ENCODE data around the gene CTRB2. TPM values are rescaled to one million over a fixed set of nuclear protein-coding genes. Genes with fewer than 3 reads are reported as not detected.

The CTRB2 gene
- total RNA-seq, 2 experiments from 2014 or later: not detected

DNA sequence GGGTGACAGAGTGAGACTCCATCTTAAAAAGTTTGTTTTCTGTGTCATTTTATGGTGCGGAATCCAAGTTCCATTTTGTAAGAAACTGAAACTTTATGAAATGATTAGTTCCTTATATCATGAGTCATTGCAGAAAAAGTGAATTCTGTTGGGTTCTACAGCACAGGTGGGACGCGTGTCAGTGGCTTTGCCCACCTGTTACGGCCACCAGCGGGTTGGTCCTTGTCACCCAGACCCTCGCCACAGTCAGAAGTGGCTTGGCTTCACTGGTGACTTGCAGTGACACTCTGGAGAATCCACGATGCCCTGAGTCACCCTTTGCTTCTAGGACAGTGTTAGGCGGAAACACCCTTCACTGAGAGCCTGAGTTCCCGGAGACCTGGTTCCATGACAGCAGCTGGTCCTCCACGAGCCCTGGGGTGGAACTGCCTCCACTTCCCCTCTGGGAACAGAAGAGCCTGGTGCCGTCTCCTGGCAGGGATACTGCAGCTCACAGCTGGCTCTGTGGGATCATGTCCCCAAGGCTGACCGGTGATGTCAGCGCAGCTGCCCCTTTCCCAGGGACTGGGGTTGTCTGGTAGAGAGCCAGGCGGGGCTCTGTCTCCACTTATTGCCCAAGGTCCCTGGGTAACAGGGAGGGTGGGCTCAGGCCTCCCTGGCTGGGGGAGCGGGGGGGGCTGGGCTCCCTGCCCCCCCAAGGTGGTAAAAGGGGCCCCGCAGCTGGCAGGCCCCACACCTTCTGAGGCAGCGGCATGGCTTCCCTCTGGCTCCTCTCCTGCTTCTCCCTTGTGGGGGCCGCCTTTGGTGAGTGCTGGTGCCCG lies 11.5 kb upstream of the CTRB2 start, which contains the start of gene CTRB1:
TSS of gene CTRB1 (plus strand) at position 733 of the 821 bp plus-strand sequence. CDS start at position 753, 20 bp downstream.
- TF ChIP-seq, protein P1, sequence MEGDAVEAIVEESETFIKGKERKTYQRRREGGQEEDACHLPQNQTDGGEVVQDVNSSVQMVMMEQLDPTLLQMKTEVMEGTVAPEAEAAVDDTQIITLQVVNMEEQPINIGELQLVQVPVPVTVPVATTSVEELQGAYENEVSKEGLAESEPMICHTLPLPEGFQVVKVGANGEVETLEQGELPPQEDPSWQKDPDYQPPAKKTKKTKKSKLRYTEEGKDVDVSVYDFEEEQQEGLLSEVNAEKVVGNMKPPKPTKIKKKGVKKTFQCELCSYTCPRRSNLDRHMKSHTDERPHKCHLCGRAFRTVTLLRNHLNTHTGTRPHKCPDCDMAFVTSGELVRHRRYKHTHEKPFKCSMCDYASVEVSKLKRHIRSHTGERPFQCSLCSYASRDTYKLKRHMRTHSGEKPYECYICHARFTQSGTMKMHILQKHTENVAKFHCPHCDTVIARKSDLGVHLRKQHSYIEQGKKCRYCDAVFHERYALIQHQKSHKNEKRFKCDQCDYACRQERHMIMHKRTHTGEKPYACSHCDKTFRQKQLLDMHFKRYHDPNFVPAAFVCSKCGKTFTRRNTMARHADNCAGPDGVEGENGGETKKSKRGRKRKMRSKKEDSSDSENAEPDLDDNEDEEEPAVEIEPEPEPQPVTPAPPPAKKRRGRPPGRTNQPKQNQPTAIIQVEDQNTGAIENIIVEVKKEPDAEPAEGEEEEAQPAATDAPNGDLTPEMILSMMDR (conservative IDR thresholded peaks at IDR 0.05; ENCODE audit: low read length): no peak
- no peak for TF ChIP-seq EZH2phosphoT487 (IDR thresholded peaks at IDR 0.05; ENCODE audit: borderline replicate concordance, low read depth, low read length)
- no peak within 1 kb of the TSS for H3K27ac ChIP-seq (ENCODE audit: low read depth, low read length, poor library complexity, severe bottlenecking)

DNA sequence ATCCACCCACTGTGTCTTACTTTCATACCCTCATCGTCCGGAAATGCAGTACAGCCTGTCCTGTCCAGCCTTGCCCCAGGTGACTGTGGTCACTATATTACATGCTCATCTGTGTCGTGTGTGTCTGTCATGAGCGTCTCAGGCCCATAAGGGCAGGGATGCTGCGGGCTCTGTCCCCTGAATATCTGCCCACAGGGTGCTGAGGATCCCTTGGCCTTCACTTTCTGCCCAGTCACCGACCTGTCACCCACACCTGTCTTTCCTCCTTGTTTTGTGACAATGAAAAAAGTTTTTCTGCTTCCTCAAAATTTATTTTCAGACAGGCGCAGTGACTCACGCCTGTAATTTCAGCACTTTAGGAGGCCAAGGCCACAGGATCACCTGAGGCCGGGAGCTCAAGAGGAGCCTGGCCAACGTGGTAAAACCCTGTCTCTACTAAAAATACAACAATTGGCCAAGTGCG lies 10.5 kb upstream of the CTRB2 start:
- Histone ChIP-seq H3K36me3 (ENCODE audit: insufficient read depth, low read length) (no peaks in the 10 kb centered on the region), H3K4me1 (ENCODE audit: insufficient read depth, low read length, poor library complexity, severe bottlenecking) (no peaks in the 10 kb centered on the region), H4K20me1 (ENCODE audit: insufficient read depth, low read length) (no peaks in the 10 kb centered on the region), H3K79me2 (ENCODE audit: insufficient read depth, low read depth, low read length) (no peaks in the 10 kb centered on the region), H3K27ac (ENCODE audit: low read depth, low read length, poor library complexity, severe bottlenecking) (no peak overlapping the region), H3K4me2 (ENCODE audit: low read length) (no peak overlapping the region), H3K9me2 (ENCODE audit: insufficient read depth, low read length) (no peaks in the 10 kb centered on the region), H2AFZ (ENCODE audit: low read length) (no peak overlapping the region), H3K9me3 (ENCODE audit: low read length) (no peaks in the 10 kb centered on the region), H3K4me3 (ENCODE audit: low read depth, low read length, poor library complexity, severe bottlenecking) (no peak overlapping the region)
- intact Hi-C loops (cut with micrococcal nuclease; ENCODE audit: unreplicated experiment): no loop called here
- ChIA-PET CTCF (ENCODE audit: unreplicated experiment) (no interaction called here), POLR2A (no interaction called here)
- no TSS peak for BruUV-seq (replicated peaks)
- TF ChIP-seq EZH2phosphoT487 (IDR thresholded peaks at IDR 0.05; ENCODE audit: borderline replicate concordance, low read depth, low read length): no peak
- TF ChIP-seq, protein P1 (conservative IDR thresholded peaks at IDR 0.05; ENCODE audit: low read length): no peak
- no peak for DNase-seq (ENCODE audit: low spot score)

More for the DNA sequence above, 11.5 kb upstream of the CTRB2 start, which contains the start of gene CTRB1:
- no peak within 1 kb of the TSS for H3K4me3 ChIP-seq (ENCODE audit: low read depth, low read length, poor library complexity, severe bottlenecking)
- ChIA-PET POLR2A (no interaction called here), CTCF (ENCODE audit: unreplicated experiment) (no interaction called here)
- peak within 1 kb of the TSS; percentile 74; the same call in 1 of the 2 replicates for H2AFZ ChIP-seq (ENCODE audit: low read length)
- H4K20me1 ChIP-seq (ENCODE audit: insufficient read depth, low read length): no peaks in the 10 kb centered on the region
- DNase-seq (ENCODE audit: low spot score): no peak
- H3K9me3 ChIP-seq (ENCODE audit: low read length): no peaks in the 10 kb centered on the region
- no peaks in the 10 kb centered on the region for H3K9me2 ChIP-seq (ENCODE audit: insufficient read depth, low read length)
- no peaks in the 10 kb centered on the region for H3K4me1 ChIP-seq (ENCODE audit: insufficient read depth, low read length, poor library complexity, severe bottlenecking)
- peak within 1 kb of the TSS; percentile 11; the same call in 1 of the 2 replicates for H3K4me2 ChIP-seq (ENCODE audit: low read length)
- intact Hi-C loops (cut with micrococcal nuclease; ENCODE audit: unreplicated experiment): loop anchor here (2.0 kb wide), 1 partner anchor 16 kb away; no protein-coding TSS in a partner anchor
- H3K36me3 ChIP-seq (ENCODE audit: insufficient read depth, low read length): no peaks in the 10 kb centered on the region
- H3K79me2 ChIP-seq (ENCODE audit: insufficient read depth, low read depth, low read length): no peaks in the 10 kb centered on the region
- BruUV-seq (replicated peaks): no TSS peak

DNA sequence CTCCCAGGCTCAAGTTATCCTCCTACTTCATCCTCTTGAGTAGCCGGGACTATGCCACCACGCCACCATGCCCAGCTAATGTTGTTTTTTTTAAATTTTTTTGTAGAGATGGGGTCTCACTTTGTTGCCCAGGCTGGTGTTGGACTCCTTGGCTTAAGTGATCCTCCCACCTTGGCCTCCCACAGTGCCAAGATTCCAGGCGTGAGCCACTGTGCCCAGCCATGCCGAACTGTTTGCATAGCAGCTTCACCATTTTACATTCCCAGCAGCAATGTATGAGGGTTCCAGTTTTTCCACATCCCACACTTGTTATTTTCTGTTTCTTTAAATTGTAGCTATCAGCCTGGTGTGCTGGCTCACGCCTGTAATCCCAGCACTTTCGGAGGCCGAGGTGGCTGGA lies 9.6 kb upstream of the CTRB2 start:
- Histone ChIP-seq H3K79me2 (ENCODE audit: insufficient read depth, low read depth, low read length) (no peaks in the 10 kb centered on the region), H4K20me1 (ENCODE audit: insufficient read depth, low read length) (no peaks in the 10 kb centered on the region), H3K9me3 (ENCODE audit: low read length) (no peaks in the 10 kb centered on the region), H3K4me1 (ENCODE audit: insufficient read depth, low read length, poor library complexity, severe bottlenecking) (no peaks in the 10 kb centered on the region), H3K4me2 (ENCODE audit: low read length) (no peak overlapping the region), H2AFZ (ENCODE audit: low read length) (no peak overlapping the region), H3K36me3 (ENCODE audit: insufficient read depth, low read length) (no peaks in the 10 kb centered on the region), H3K4me3 (ENCODE audit: low read depth, low read length, poor library complexity, severe bottlenecking) (no peak overlapping the region), H3K9me2 (ENCODE audit: insufficient read depth, low read length) (no peaks in the 10 kb centered on the region), H3K27ac (ENCODE audit: low read depth, low read length, poor library complexity, severe bottlenecking) (no peak overlapping the region)
- ChIA-PET POLR2A (no interaction called here), CTCF (ENCODE audit: unreplicated experiment) (no interaction called here)
- no TSS peak for BruUV-seq (replicated peaks)
- no peak for DNase-seq (ENCODE audit: low spot score)
- no peak for TF ChIP-seq EZH2phosphoT487 (IDR thresholded peaks at IDR 0.05; ENCODE audit: borderline replicate concordance, low read depth, low read length)
- TF ChIP-seq, protein P1 (conservative IDR thresholded peaks at IDR 0.05; ENCODE audit: low read length): no peak
- intact Hi-C loops (cut with micrococcal nuclease; ENCODE audit: unreplicated experiment): no loop called here
